Skeletal muscle tissue (tissue), 4 donors: ENCODE results near the gene CDH22. TPM values are rescaled to one million over a fixed set of nuclear protein-coding genes. Genes with fewer than 3 reads are reported as not detected.

Source experiments
- H3K27ac ChIP-seq: one replicate; pipeline ENCODE4 v1.7.0; 2013; ENCODE audit warnings: mild to moderate bottlenecking, low read depth, low read length, inconsistent platforms
- H3K27me3 ChIP-seq, 3 donors: one replicate each; pipeline ENCODE4 v1.7.0; 2013; ENCODE audit warnings: low read length in 3 of 3; ENCODE audit not compliant: control insufficient read depth in 3 of 3, insufficient read depth in 3 of 3
- H3K36me3 ChIP-seq, 3 donors: one replicate each; pipeline ENCODE4 v1.7.0; 2013; ENCODE audit warnings: low read length in 3 of 3; ENCODE audit not compliant: control insufficient read depth in 3 of 3, insufficient read depth in 3 of 3
- H3K4me1 ChIP-seq, 3 donors: one replicate each; pipeline ENCODE4 v1.7.0; 2013; ENCODE audit warnings: low read length in 3 of 3, mild to moderate bottlenecking in 3 of 3; ENCODE audit not compliant: control insufficient read depth in 3 of 3, insufficient read depth in 3 of 3
- H3K4me3 ChIP-seq, 3 donors: one replicate each; pipeline ENCODE4 v1.7.0; 2013; ENCODE audit warnings: low read length in 3 of 3
- H3K9ac ChIP-seq, 3 donors: one replicate each; pipeline ENCODE4 v1.7.0; 2013; ENCODE audit warnings: low read length in 3 of 3, mild to moderate bottlenecking in 3 of 3, moderate library complexity in 2 of 3, low read depth in 1 of 3
- H3K9me3 ChIP-seq, 3 donors: one replicate each; pipeline ENCODE4 v1.7.0; 2013; ENCODE audit warnings: low read length in 3 of 3; ENCODE audit not compliant: control insufficient read depth in 3 of 3
- total RNA-seq: library from RNA; depleted of rRNA; stranded (reverse); fragments of >200 nt; gene quantifications from one replicate; pipeline ENCODE4 v1.2.3, GENCODE V29; 2014
- donor health status: Osteomylitis.

The CDH22 gene
- total RNA-seq, 1 donor from 2014 or later = 0.52 TPM

DNA sequence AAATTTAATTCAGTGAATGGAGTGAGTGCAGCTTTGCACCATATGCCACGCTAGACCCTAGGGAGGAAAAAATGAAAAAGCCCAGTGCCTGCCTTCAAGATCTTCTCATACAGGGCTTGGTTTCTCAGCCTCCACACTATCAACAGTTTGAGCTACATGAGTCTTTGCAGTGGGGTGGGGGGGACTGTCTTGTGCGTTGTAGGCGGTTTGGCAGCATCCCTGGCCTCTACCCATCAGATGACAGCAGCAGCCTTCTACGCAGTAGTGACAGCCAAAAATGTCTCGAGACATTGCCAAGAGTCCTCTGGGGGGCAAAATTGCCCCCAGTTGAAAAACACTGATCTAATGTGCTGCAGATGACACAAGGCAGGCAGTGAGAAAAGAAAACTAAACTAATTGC is 6.2 kb downstream of the CDH22 start:
- Histone ChIP-seq H3K27me3 (peaks cover 29 to 67% (median 62%) of the 10 kb centered on the region in 3 donors), H3K9ac (no peak overlapping the region), H3K4me3 (no peak overlapping the region), H3K9me3 (no peaks in the 10 kb centered on the region), H3K27ac (no peak overlapping the region), H3K4me1 (no peaks in the 10 kb centered on the region), H3K36me3 (no peaks in the 10 kb centered on the region)

DNA sequence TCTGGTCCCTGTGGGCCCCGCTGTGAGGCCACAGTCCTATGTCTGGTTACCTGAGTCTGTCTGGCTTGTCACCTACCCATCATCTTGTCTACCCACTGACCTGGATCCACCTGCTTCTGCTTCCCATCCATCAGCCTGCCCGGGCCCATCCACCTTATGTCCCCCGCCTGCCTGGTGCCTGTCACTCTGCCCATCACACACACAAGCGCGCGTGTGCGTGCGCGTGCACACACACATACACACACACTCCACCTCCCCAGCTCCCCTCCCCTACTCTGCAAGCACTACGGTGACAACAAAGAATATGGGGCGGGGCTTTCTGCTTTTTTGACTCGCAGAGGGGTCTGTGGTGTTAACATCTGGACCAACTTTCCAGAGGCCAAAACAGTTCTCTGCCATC is 8.0 kb downstream of the CDH22 start:
- Histone ChIP-seq H3K9me3 (no peaks in the 10 kb centered on the region), H3K27me3 (peaks cover 19 to 65% (median 63%) of the 10 kb centered on the region in 3 donors), H3K4me3 (no peak overlapping the region), H3K4me1 (no peaks in the 10 kb centered on the region), H3K9ac (no peak overlapping the region), H3K36me3 (no peaks in the 10 kb centered on the region), H3K27ac (no peak overlapping the region)

DNA sequence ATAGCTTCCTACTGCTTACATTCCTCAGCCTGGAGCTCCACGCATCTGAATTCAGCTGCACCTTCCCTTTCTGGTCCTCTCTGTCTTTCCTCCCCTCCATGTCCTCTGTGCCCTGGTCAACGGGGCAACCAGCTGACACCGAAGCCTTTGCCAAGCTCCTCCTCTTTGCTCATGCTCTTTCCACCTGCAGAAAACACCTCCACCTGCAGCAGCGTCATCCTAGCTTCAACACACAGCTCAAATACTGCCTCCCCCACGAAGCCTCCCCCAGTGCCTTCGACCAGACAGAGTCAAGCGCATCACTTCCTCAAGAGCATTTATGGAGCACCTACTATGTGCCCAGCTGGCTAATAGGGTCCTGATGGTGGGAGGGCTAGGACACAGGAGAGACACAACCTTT is 9.2 kb downstream of the CDH22 start:
- Histone ChIP-seq H3K27me3 (peaks cover 24 to 70% (median 68%) of the 10 kb centered on the region in 3 donors), H3K4me3 (no peak overlapping the region), H3K4me1 (no peaks in the 10 kb centered on the region), H3K9ac (no peak overlapping the region), H3K36me3 (no peaks in the 10 kb centered on the region), H3K9me3 (no peaks in the 10 kb centered on the region), H3K27ac (no peak overlapping the region)

GRCh38 chr20:46298374-46298773 is 9.9 kb downstream of the CDH22 start:
- Histone ChIP-seq H3K27me3 (peaks cover 28 to 67% (median 67%) of the 10 kb centered on the region in 3 donors), H3K9me3 (no peaks in the 10 kb centered on the region), H3K27ac (no peak overlapping the region), H3K4me3 (no peak overlapping the region), H3K4me1 (no peaks in the 10 kb centered on the region), H3K9ac (no peak overlapping the region), H3K36me3 (no peaks in the 10 kb centered on the region)

- H3K4me3 ChIP-seq = no peak overlapping the region
- H3K27ac ChIP-seq = no peak overlapping the region
- H3K36me3 ChIP-seq = no peaks in the 10 kb centered on the region
- no peaks in the 10 kb centered on the region for H3K9me3 ChIP-seq
- no peak overlapping the region for H3K9ac ChIP-seq
- no peaks in the 10 kb centered on the region for H3K4me1 ChIP-seq
- H3K27me3 ChIP-seq = peaks cover 40 to 76% (median 65%) of the 10 kb centered on the region in 3 donors
Measured at GRCh38 chr20:46296526-46297250, 11.6 kb downstream of the CDH22 start.

- Histone ChIP-seq H3K27ac (no peak overlapping the region), H3K36me3 (no peaks in the 10 kb centered on the region), H3K9ac (no peak overlapping the region), H3K4me3 (no peak overlapping the region), H3K9me3 (no peaks in the 10 kb centered on the region), H3K27me3 (peaks cover 34 to 69% (median 51%) of the 10 kb centered on the region in 3 donors), H3K4me1 (no peaks in the 10 kb centered on the region)
Measured at GRCh38 chr20:46293084-46293483, 15.2 kb downstream of the CDH22 start.

DNA sequence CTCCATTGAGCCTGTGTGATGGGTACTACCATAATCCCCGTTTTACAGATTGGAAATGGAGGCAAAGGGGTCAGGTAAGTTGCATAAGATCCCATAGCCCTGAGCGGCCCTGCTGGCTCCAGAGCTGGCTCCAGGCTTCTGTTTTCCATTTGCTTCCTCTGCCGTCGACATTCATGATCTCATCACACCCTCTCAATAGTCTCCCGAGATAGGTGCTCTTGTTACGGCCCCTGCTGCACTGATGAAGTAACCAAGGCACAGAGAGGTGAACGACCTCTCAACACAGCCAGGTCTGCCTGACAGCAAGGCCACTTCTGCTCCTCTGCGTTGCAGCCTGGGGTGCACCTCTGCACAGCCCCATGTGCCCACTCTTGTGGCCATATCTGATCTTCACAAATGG is 16.9 kb downstream of the CDH22 start:
- no peak overlapping the region for H3K27ac ChIP-seq

DNA sequence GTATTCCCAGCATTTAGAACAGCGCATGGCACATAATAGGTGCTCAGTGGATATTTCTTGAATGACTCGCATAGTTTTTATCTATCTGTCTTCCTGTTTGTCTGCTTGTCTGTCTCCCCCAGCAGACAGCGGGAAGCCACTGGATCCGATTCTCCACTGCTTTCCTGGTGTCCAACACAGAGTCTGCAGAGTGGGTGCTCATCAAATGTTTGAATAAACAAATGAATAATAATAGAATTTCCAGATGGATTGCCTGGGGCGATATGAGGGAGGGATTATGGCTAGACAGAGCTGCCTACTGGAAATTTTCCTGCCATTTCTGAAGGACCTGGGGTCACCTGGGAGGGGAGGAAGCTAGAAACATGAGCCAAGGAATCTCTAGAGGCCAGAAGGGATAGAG is 18.9 kb downstream of the CDH22 start:
- H3K36me3 ChIP-seq = no peaks in the 10 kb centered on the region
- no peaks in the 10 kb centered on the region for H3K9me3 ChIP-seq
- no peak overlapping the region for H3K27ac ChIP-seq
- no peak overlapping the region for H3K9ac ChIP-seq
- H3K4me1 ChIP-seq = no peaks in the 10 kb centered on the region
- H3K4me3 ChIP-seq = no peak overlapping the region
- peaks cover 52 to 68% (median 52%) of the 10 kb centered on the region in 3 donors for H3K27me3 ChIP-seq

More for the DNA sequence above, 16.9 kb downstream of the CDH22 start:
- Histone ChIP-seq H3K9ac (no peak overlapping the region), H3K4me3 (no peak overlapping the region), H3K9me3 (no peaks in the 10 kb centered on the region), H3K4me1 (no peaks in the 10 kb centered on the region), H3K36me3 (no peaks in the 10 kb centered on the region), H3K27me3 (peaks cover 44 to 69% (median 48%) of the 10 kb centered on the region in 3 donors)

- peaks cover 53 to 65% (median 56%) of the 10 kb centered on the region in 3 donors for H3K27me3 ChIP-seq
- no peaks in the 10 kb centered on the region for H3K4me1 ChIP-seq
- H3K4me3 ChIP-seq = no peak overlapping the region
- no peaks in the 10 kb centered on the region for H3K9me3 ChIP-seq
- H3K36me3 ChIP-seq = no peaks in the 10 kb centered on the region
- no peak overlapping the region for H3K27ac ChIP-seq
- H3K9ac ChIP-seq = no peak overlapping the region
Measured at GRCh38 chr20:46286977-46287376, 21.3 kb downstream of the CDH22 start.

DNA sequence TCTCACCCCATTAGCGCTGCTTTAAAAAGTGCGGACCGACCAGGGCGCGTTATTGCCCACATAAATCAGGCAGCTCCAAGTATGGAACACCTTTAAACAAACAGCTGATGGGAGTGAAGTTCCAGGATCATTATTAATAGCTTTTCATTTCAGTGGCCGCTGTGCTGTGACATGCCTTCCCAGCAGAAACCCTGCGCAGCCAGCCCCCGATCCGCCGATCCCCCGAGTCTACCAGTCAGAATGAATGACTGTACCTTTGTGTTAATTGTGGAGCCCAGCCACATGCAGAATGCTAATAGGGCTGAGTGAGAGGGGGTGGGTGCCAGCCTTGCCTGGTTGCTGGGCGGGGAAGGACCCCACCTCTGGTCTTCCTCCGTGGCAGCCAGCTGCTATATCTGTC is 21.9 kb downstream of the CDH22 start:
- Histone ChIP-seq H3K27me3 (peaks cover 50 to 67% (median 56%) of the 10 kb centered on the region in 3 donors), H3K36me3 (no peaks in the 10 kb centered on the region), H3K4me3 (no peak overlapping the region), H3K4me1 (no peaks in the 10 kb centered on the region), H3K9me3 (no peaks in the 10 kb centered on the region), H3K27ac (no peak overlapping the region), H3K9ac (no peak overlapping the region)
